G401 (cell line): ENCODE data around the gene SLC66A2. TPM values are rescaled to one million over a fixed set of nuclear protein-coding genes. Genes with fewer than 3 reads are reported as not detected.

ENCODE experiments used
- DNase-seq: peaks from one replicate; pipeline ENCODE4 v3.0.0-alpha.2; 2015; ENCODE audit warnings: low spot score
- in situ Hi-C: cut with HindIII; loops from 2 replicates; pipeline ENCODE4 v1.10.0; 2016; ENCODE audit warnings: low sequenced_read_pairs, mixed read lengths
- total RNA-seq: library from RNA; depleted of rRNA; stranded (reverse); fragments of >200 nt; shearing (Covaris generic); gene quantifications from 2 replicates; pipeline ENCODE4 v1.2.3, GENCODE V29; 2014; rRNA removed

The SLC66A2 gene
- total RNA-seq, 1 experiment from 2014 or later: 65.7 TPM

DNA sequence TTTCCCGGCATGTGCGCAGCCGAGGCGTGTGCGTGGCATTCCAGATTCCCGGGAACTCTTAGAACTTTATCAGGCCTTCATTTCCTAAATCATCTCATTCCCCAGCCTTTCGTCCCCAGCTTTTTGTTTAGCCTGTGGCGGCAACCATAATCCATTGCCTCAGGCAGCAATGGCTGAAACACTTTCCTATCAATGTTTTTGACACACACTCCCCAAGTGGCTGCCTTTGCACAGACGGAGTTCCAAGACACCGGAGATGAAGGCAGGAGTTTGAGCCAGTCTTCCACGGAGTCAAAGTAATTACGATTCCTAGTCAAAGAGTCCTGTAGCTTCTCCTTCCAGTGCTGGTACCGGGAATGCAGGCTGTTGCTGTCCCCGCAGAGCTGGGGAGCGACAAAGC is 88.9 kb downstream of the SLC66A2 start:
- in situ Hi-C loops: no loop called here
- no peak for DNase-seq

DNA sequence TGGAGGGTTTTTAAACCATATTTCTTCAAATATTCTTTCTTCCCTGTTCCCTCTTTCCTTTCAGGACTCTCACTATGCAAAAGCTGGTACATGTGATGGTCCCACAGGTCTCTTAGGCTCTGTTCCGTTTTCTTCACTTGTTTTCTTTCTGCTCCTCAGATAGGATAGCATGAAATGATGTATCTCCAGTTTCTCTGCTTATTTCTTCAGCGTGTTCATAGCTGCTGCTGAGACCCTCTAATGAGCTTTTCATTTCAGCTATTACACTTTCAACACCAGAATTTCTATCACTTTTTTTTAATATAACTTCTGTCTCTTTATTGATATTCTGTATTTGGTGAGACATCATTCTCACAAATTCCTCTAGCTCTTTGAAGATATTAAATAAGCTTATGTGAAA is 89.8 kb downstream of the SLC66A2 start:
- in situ Hi-C loops: no loop called here
- DNase-seq: no peak

DNA sequence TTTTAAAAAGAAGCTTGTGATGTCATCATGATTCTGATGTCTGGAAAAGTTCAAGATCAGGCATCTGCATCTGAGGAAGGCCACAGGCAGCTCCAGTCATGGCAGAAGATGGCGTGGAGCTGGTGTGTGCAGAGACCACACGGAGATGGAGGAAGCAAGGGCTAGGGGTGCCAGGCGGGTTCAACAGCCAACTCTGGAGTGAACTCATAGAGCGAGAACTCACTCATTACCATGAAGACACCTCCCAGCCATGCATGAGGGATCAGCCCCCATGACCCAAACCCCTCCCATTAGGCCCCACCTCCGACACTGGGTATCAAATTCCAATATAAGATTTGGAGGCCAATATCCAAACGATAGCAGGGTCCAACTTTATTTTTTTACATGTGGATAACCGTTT is 92.1 kb downstream of the SLC66A2 start:
- DNase-seq: no peak
- in situ Hi-C loops: no loop called here

DNA sequence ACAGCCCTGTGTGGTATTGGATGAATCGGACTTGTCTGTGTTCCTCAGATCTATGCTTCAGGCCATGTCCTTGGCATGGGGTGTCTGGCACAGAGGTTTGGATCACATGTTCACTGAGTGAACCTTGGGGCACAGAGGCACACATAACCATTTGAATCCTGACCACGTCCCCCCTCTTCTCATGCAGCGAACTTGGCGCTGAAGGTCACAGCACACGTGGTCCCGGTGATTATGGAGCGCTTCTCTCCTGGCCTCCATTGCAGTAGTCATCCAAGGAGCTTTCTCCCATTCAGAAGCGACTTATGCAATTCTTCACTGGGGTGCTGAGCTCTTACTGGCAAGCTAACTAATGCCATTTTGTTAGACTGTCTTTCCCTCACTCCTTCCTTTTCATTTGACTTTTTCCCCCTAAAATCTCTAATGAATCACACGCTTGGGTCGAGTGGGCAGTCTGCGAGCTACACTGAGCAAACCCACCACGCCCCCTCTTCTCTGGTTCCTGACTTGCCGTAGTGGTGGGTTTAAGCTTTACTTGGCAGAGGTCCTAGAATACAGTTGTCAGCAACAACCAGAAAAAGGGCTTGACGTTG is 94.3 kb downstream of the SLC66A2 start:
- DNase-seq: peak; percentile 61

DNA sequence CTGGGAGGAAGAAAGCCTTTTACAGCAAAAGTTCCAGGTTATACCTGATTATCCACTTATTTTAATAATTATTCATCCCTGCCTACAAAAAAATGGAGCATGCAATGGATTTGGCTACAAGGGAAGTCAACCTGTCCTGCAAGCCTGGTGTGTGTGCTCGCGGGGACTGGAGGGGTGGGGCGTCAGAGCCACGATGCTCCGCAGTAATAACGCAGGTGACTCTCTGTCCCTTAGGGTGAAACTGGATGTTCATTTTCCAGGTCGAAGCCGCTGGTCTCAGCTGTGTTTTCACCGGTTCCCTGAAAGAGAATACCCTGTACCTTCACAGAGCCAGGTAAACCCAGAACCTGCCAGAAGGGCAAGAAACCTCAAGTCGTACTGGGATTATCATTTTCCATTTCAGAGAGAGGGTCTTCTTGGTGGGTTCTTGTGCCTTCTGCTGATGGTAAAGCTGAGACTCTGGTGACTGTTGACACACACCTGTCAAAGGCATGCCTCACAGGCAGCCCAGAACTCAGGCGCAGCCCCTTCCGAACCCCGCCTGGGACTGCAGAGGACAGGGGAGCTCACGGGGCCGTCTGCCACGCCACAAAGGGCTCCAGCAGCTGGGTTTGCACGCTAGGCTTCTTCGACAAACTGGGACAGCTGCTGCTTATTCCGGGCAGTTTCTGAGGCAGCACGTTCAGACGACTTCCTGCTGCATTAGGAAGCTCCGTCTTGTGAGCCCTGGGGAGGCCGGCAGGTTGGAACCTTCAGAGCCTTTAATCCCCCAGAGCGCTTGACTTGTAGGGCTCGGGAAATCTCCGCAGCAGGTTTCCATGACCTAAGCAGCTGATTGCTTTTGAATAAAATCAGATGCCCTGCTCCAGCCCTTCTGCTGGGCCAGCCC is 95.1 kb downstream of the SLC66A2 start:
- peak; percentile 41 for DNase-seq
- in situ Hi-C loops: no loop called here

More for the DNA sequence above, 94.3 kb downstream of the SLC66A2 start:
- in situ Hi-C loops: no loop called here

DNA sequence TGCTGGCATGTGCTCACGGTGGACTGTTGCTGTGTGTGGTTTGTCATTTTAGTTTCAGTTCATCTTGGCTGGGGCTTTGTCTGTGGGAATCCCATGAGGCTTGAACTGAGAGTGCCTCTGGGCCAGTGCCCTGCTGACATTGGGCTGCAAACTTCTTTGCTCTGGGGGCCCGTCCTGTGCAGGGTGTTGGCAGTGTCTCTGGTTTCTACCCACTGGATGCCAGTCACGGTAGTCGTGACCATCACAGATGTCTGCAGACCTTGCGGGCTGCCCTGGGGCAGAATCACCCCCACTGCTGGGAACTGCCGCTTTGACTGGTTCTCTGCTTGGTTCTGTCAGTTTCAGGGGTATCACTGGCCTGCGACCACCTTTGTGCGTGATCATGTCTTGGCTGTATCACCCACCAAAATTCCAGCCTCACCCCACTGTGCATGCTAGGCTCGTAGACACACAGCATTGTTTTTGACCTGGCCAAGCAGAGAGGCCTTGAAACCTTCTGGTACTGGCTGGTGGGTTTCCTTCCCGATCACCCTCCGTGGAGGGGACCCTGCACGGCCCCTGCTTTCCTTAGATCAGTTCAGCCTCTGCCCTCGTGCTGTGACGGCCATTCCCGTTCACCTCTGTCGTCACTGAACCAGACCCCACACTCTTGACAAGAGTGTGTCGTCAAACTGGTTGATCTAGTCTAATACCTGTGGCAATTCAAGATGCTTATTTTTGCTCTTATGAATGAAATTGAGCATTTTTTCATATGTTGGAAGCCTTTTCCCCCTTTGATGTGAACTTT is 96.1 kb downstream of the SLC66A2 start:
- in situ Hi-C loops: no loop called here
- no peak for DNase-seq

DNA sequence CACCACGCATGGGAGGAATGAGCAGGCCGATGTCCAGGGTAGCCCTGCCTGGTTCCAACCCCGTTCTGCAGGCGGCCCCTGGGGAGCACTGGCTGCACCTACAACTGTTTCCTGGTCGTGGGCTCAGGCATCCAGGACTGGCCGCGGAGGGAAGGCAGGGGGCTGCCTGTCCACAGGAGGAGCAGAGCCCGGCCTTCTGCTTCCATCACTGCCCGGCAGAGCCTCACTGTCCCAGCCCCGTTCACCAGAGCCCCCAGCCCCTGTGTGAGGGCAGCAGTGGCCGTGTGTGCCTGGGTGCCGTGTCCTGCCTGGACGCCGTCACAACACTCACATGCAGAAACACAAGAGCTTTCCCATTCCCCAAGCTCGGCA is 97.5 kb downstream of the SLC66A2 start:
- in situ Hi-C loops: no loop called here
- DNase-seq: no peak

DNA sequence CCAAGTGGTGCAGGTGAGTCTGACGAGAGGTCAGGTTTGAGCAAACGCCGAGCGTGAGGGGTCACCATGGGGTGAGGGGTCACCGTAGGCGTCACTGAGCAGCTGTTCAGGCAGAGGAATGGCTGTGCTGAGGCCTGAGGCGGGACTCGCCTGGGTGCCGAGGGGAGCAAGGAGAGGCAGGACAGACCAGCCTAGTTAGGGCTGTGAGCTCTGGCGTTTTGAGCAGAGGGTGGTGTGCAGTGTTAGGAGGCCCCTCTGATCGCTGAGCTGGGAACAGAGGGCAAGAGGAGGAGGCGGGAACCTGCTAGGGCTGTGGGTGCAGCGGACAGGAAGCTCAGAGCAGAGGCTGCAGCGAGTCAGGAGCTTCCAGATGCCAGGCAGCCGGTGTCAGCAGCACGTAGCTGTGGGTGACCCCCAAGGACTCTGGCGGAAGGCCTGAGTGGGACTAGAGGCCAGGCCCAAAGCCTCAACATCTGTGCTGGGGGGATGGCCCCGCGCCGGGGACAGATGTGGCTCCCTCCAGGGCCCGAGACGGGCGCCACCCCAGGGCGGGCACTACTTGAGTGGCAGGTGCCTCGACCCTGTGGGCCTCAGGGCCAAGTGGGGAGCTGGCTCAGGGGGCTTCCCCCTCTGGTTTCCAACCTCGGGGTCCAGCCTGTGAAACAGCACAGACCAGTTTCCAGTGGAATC is 98.0 kb downstream of the SLC66A2 start:
- no peak for DNase-seq
- in situ Hi-C loops: no loop called here

DNA sequence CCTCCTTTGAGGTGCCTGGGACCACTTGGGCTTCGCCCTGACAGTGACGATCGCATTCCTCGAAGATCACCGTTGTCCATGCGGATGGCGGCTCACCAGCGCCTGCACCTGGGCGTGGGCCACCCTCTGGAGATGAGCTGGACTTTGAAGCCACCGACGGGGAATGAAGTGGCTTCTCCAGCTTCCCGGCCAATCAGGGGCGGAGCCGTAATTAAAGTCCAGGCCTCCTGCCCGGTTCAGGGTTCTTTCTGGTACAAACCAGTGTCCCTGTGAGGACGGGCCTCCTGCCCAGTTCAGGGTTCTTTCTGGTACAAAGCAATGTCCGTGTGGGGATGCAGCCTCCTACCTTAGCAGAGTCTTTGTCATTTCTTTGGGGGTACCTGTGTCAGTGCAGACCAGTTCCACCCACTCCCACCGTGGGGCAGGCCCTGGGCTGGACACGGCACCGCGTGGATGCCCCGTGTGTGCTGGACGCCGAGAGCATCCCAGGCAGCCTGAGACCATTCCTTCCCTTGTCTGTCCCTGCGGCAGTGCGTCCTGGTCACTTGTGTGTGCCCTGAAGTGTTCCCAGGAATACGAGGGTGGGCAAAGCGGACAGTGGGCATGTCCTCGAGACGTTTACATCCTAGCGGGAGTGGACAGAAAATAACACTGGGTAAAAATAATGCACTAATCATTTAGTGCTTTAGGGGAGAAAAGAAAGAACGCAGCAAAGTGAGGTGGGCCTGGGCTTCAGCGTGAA is 98.7 kb downstream of the SLC66A2 start:
- DNase-seq: no peak
- in situ Hi-C loops: no loop called here

Other genes with a start within 250 kb of the SLC66A2 start
- gene KCNG2, start 153.7 kb downstream of the SLC66A2 start, total RNA-seq: 3.8 and 8.6 TPM in 2 replicates
- gene HSBP1L1, start 13.0 kb upstream of the SLC66A2 start, total RNA-seq: 31.6 and 32.7 TPM in 2 replicates
- 170 and 209 TPM in 2 replicates for gene TXNL4A, start 36.9 kb upstream of the SLC66A2 start, total RNA-seq
- gene RBFA, start 82.8 kb upstream of the SLC66A2 start, total RNA-seq: 45.1 and 48.6 TPM in 2 replicates
- gene ADNP2, start 157.6 kb upstream of the SLC66A2 start, total RNA-seq: 25.1 and 27.3 TPM in 2 replicates